ENCODE measurements around the gene PRM2.

The PRM2 gene

DNA sequence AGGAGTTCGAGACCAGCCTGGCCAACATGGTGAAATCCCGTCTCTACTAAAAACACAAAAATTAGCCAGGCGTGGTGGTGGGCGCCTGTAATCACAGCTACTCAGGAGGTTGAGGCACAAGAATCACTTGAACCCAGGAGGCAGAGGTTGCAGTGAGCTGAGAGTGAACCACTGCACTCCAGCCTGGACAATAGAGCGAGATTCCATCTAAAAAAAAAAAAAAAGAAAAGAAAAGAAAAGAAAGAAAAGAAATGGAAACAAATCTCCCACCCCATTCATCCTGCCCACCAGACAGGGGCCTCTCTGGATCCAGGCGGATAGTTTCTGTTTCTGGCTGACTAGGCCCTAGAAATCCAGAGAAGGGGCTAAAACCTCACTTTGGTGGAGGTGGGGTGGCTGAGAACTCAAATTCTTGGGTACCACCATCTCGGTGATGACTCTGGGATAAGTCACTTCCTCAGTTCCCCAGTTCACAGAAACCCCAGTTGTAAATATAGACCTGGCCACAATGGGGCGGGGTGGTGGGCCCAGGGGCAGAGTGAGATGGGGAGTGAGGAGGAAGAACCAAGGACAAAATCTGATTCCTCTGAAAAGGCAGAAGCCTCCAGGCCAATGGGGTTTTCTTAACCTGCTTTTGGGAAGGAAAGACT lies 42.4 kb downstream of the PRM2 start:
- no peaks in the 10 kb centered on the region for H3K27me3 ChIP-seq (ENCODE audit: insufficient read depth, low read depth)
- no peaks in the 10 kb centered on the region for H3K79me2 ChIP-seq (ENCODE audit: insufficient read depth, low read depth)
- no peaks in the 10 kb centered on the region for H4K20me1 ChIP-seq (ENCODE audit: insufficient read depth)
- TF ChIP-seq, protein P1, sequence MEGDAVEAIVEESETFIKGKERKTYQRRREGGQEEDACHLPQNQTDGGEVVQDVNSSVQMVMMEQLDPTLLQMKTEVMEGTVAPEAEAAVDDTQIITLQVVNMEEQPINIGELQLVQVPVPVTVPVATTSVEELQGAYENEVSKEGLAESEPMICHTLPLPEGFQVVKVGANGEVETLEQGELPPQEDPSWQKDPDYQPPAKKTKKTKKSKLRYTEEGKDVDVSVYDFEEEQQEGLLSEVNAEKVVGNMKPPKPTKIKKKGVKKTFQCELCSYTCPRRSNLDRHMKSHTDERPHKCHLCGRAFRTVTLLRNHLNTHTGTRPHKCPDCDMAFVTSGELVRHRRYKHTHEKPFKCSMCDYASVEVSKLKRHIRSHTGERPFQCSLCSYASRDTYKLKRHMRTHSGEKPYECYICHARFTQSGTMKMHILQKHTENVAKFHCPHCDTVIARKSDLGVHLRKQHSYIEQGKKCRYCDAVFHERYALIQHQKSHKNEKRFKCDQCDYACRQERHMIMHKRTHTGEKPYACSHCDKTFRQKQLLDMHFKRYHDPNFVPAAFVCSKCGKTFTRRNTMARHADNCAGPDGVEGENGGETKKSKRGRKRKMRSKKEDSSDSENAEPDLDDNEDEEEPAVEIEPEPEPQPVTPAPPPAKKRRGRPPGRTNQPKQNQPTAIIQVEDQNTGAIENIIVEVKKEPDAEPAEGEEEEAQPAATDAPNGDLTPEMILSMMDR (conservative IDR thresholded peaks at IDR 0.05; ENCODE audit: low read depth, low read length): no peak
- H3K36me3 ChIP-seq (ENCODE audit: insufficient read depth): no peaks in the 10 kb centered on the region
- H3K27ac ChIP-seq: no peak overlapping the region
- no peak overlapping the region for H3K4me2 ChIP-seq
- H3K4me3 ChIP-seq (IDR thresholded peaks at IDR 0.05; ENCODE audit: insufficient read depth, low read depth, low read length): no peak overlapping the region
- peaks cover 6% of the 10 kb centered on the region for H3K4me1 ChIP-seq (ENCODE audit: low read depth, poor library complexity, severe bottlenecking)
- no peak overlapping the region for H2AFZ ChIP-seq (ENCODE audit: low read depth)
- no peak overlapping the region for H3K9ac ChIP-seq

DNA sequence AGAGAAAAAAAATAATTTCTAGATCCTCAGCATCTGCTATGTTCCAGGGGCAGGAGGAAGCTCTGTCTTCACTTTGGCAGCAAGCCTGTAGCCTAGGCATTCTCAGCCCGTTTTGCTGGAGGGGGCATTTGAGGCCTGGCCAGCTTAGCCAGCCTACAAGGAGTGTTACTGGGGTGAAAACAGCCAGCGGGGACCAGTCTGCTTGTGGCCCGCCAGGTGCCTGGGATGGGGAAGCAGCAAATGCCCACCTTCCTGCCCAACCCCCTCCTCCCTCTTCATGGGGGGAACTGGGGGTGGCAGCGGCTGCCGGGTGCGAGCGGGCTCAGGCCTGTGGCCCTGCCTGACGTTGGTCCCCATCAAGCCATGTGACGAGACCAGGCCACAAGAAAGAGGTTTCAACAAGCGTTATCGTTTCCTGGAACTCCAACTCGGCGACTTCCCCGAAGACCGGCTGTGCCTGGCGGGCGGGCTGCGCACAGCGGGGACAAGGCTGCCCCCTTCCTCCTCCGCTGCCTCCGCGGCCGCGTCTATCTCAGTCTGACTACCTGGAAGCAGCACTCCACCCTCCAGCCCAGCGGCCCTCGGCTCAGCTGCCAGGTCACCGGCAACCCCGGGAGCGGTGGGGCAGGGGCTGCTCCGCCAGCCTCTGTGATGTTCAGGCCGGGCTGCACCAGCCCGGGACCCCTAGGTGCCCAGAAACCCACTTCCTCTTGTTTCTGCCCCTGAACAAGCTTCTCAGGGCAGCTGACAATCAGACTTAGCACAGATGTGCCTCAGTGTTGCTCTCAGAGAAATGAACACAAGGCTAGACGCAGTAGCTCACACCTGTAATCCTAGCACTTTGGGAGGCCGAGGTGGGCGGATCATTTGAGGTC lies 43.2 kb downstream of the PRM2 start:
- H3K27ac ChIP-seq: no peak overlapping the region
- H4K20me1 ChIP-seq (ENCODE audit: insufficient read depth): no peaks in the 10 kb centered on the region
- H2AFZ ChIP-seq (ENCODE audit: low read depth): no peak overlapping the region
- H3K27me3 ChIP-seq (ENCODE audit: insufficient read depth, low read depth): no peaks in the 10 kb centered on the region
- no peaks in the 10 kb centered on the region for H3K36me3 ChIP-seq (ENCODE audit: insufficient read depth)
- H3K4me3 ChIP-seq (IDR thresholded peaks at IDR 0.05; ENCODE audit: insufficient read depth, low read depth, low read length): no peak overlapping the region
- no peak overlapping the region for H3K9ac ChIP-seq
- no peak overlapping the region for H3K4me2 ChIP-seq
- TF ChIP-seq, protein P1 (conservative IDR thresholded peaks at IDR 0.05; ENCODE audit: low read depth, low read length): no peak
- no peaks in the 10 kb centered on the region for H3K79me2 ChIP-seq (ENCODE audit: insufficient read depth, low read depth)
- peaks cover 6% of the 10 kb centered on the region for H3K4me1 ChIP-seq (ENCODE audit: low read depth, poor library complexity, severe bottlenecking)

- Histone ChIP-seq H3K36me3 (ENCODE audit: insufficient read depth) (no peaks in the 10 kb centered on the region), H4K20me1 (ENCODE audit: insufficient read depth) (no peaks in the 10 kb centered on the region), H3K27ac (no peak overlapping the region), H3K27me3 (ENCODE audit: insufficient read depth, low read depth) (no peaks in the 10 kb centered on the region), H3K4me2 (no peak overlapping the region), H3K4me3 (IDR thresholded peaks at IDR 0.05; ENCODE audit: insufficient read depth, low read depth, low read length) (no peak overlapping the region), H3K79me2 (ENCODE audit: insufficient read depth, low read depth) (no peaks in the 10 kb centered on the region), H3K4me1 (ENCODE audit: low read depth, poor library complexity, severe bottlenecking) (peaks cover 6% of the 10 kb centered on the region), H2AFZ (ENCODE audit: low read depth) (no peak overlapping the region), H3K9ac (no peak overlapping the region)
- TF ChIP-seq, protein P1 (conservative IDR thresholded peaks at IDR 0.05; ENCODE audit: low read depth, low read length): no peak
Observed at GRCh38 chr16:11232302-11232851, 43.9 kb downstream of the PRM2 start.

GRCh38 chr16:11231367-11231970 lies 44.8 kb downstream of the PRM2 start:
- no peaks in the 10 kb centered on the region for H3K79me2 ChIP-seq (ENCODE audit: insufficient read depth, low read depth)
- no peak overlapping the region for H3K27ac ChIP-seq
- TF ChIP-seq, protein P1 (conservative IDR thresholded peaks at IDR 0.05; ENCODE audit: low read depth, low read length): no peak
- no peak overlapping the region for H3K4me2 ChIP-seq
- H3K36me3 ChIP-seq (ENCODE audit: insufficient read depth): no peaks in the 10 kb centered on the region
- H2AFZ ChIP-seq (ENCODE audit: low read depth): no peak overlapping the region
- no peak overlapping the region for H3K4me3 ChIP-seq (IDR thresholded peaks at IDR 0.05; ENCODE audit: insufficient read depth, low read depth, low read length)
- H3K9ac ChIP-seq: no peak overlapping the region
- no peaks in the 10 kb centered on the region for H3K27me3 ChIP-seq (ENCODE audit: insufficient read depth, low read depth)
- peaks cover 6% of the 10 kb centered on the region for H3K4me1 ChIP-seq (ENCODE audit: low read depth, poor library complexity, severe bottlenecking)
- H4K20me1 ChIP-seq (ENCODE audit: insufficient read depth): no peaks in the 10 kb centered on the region
